Forelimb muscle (tissue), 1 donor: Measurements from ENCODE around the gene BPIFA2. TPM values are rescaled to one million over a fixed set of nuclear protein-coding genes. Genes with fewer than 3 reads are reported as not detected.
A peak's percentile ranks its signal among the peaks of the same experiment; 100 is the strongest.

Source experiments
- DNase-seq: peaks from one replicate; pipeline ENCODE4 v3.0.0-alpha.2; 2013; ENCODE audit warnings: low read depth
- polyA plus RNA-seq: library from polyadenylated mRNA; unstranded; fragments of 120-200 nt; gene quantifications from one replicate; pipeline ENCODE4 v1.2.1, GENCODE V29; 2013; ENCODE audit not compliant: insufficient read length

The BPIFA2 gene
- polyA plus RNA-seq, 1 donor = not detected

DNA sequence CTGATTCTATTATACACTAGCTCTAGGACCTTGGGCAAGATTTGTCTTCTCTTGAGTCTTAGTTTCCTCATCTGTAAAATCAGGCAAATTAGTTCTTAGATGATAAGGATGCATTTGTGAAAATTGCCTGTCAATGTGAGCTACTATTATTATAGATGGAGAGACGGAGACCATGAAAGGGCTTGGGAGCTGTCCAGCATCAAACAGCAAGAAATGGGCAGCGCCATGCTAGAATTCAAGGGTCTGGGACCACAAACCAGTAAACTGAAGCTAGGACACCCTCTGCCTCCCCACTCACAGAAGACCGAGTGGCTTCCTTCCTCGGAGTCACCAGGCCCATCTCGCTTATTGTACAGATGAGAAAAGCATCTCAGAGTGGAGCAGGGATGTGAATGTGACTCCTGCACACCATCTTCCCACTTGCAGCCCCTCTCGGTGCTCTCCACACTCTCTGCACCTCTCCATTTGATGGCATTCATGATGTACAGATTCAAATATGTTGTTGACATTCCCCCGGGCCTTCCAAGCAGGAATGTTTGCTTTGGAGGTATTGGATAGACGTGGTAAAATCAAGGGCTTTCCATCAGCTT, 25.0 kb downstream of the BPIFA2 start:
- no peak for DNase-seq

DNA sequence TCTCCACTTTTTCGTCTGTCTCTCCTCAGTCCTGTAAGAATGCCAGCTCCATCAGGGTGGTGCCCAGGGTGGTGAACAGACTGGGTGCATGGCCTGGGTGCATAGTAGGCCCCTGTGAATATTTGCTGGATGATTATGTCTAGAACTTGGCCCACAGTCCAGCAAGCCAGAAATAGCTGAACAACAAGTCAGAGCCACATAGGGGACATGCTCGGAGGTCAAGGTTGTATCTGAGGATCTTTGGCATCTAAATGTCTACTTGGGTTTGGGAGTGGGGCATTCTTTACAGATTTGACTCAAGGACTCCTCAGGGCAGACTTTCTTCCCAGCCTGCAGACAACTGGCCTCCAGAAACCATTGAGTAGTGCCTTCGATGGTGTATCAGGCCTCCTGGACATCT, 31.1 kb downstream of the BPIFA2 start:
- no peak for DNase-seq

DNA sequence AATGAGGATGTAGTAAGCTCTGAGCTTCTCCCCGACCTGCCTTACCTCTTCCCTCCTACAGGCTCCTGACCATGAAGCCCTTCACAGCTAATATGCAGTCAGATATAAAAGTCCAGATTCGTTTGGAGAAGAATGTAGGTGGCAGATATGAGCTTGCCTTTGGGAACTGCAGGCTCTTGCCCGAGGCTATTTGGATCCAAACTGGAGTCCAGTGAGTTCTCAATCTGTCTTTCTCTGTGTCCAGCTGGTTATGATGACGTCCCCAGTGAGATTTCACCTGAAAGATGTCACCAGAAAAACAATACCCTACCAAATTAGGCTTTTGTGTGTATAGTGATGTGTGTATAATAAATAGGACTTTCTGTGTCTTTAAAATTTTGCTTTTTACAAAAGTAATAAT, 34.5 kb downstream of the BPIFA2 start:
- DNase-seq = no peak

DNA sequence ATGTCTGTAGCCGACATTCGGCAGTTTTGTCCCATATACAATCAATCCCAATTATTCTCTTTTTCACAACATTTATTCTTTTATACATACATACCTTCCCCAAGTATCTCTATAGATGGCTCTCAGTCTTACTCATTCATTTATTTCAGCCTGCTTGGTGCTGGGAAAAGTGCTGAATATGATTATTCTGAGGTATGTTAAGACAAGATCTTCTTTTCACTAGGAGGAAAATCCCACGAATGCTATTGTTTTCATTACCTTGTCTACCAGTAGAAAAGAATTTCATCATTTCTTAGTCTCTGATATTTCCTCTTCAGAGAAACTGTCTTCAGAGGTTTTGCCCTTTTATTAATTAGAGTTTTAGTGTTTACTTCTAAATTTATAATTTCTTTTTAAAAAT, 35.5 kb downstream of the BPIFA2 start:
- no peak for DNase-seq

DNA sequence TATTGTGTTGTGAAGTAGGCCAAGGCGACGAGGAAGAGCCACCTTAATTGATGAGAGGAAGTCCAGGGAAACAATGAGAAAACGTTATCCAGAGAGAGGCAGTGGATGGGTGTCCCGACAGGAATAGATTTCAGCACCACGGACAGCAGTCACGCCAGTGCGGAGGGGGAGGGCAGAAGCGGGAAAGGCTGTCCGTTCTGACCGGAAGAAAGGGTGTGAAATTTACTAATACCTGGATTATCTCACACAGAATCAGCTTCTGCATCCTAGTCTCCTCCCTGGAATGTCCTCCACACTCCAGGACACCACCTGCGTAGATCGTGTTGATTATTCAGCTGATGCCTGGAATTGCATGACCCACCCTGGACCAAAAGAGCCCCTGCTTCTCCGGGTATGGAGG, 41.8 kb downstream of the BPIFA2 start:
- DNase-seq = peak; percentile 62

DNA sequence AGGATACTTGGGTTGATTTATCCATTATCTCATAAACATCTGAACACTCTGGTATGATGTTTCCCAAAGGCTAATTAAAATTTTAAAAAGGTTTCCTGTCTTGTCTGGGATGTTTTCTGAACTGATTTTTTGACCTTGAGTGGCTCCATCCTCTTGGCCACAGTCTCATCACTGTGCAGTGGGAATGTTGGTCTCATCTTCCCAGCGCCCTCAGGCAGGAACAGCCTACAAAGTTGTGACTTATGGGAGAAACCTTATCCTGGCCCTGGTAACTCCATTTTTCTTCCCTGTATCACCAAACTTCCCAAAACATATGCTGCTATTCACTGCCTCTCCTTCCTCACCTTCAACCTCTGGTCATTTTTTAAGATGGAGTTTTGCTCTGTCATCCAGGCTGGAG, 42.4 kb downstream of the BPIFA2 start:
- no peak for DNase-seq

DNA sequence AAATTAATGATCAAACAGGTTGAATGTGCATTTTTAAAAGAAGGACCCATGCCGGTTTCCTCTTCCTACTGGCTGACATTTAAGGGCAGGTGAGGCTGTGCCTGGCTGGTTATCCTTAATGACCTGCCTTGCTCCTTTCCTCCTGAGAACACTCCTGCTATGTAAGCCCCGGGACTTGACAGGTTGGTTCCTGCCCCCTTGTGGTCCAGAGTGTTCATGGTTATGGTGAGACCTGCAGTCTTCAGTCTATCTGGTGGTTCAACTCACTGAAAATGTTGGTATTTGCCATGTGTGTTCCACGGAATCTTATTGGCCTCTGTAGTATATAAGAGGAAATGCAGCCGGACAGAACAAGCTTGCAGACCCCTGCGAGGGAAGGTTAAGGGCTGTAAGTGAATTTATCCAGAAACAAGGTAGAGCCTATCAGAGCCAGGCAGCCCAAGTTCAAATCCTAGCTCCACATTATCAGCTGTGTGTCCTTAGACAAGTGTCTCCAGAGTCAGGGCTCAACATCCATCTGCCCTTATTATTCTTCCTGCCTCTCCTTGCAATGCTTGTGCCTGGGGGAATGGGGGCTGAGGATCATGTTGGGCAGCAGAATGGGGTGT, 44.0 kb downstream of the BPIFA2 start:
- no peak for DNase-seq

DNA sequence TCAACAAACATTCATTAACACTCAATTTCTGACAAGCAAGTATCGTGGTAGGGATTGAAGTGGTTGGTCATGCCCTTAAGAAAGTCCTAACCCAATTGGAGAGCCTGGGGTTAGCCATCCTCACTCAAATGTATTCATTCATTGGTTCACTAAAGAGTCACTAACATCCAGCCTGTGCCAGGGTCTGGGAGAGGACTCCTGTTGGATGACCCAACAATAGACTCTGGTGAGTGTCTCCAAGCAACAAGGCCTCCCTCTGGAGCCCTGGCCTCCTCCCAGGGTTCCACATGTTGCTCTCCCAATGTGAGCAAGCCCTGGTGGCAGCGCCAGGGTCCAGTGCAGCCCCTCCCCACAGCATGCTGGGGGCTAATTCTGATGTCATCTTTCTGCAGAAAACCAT, 49.1 kb downstream of the BPIFA2 start, which contains the start of gene BPIFA3:
BPIFA3 (plus strand) TSS at position 301 of the 400 bp plus-strand sequence. CDS start 185 bp downstream, outside the sequence.
- no peak for DNase-seq

DNA sequence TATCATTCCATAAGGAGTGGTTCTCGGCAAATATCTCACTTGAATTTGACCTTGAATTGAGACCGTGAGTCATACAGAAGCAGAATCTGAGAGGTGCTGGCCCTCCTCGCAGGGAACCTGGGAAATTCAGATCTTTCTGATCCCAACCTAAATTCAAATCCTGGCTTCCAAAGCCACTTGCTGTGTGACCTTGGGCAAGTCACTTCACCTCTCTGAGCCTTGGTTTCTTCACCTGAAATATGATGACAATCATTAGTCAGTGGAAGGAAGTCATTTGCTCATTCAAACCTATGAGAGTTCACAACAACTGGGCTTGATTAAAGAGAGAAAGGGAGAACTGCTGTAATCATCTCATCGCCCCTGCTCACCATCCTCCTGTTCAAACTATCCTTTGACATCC, 56.4 kb downstream of the BPIFA2 start:
- no peak for DNase-seq

DNA sequence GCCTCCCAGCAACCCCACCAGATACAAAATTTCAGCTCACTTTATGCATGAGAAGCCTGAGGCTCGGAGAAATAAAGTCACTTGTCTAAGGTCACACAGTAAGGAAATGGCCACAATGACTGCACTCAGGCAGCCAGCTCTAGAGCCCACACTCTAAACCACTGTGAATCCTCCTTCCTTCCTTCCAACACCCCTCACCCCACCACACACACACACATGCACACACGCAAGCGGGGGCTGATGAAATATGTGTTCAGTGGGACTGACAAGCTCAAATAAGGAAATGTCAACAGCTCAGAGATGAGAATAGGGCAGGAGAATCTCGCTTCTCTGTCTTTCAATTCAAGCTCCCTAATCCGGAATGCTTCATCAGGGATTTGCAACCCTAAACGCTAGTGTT, 61.9 kb downstream of the BPIFA2 start:
- DNase-seq = no peak

Other genes starting within 250 kb of the BPIFA2 start
- not detected for gene SUN5, start 163.7 kb upstream of the BPIFA2 start, polyA plus RNA-seq
- not detected for gene BPIFB2, start 160.5 kb upstream of the BPIFA2 start, polyA plus RNA-seq
- not detected for gene BPIFB6, start 136.5 kb upstream of the BPIFA2 start, polyA plus RNA-seq
- gene BPIFB3, start 114.3 kb upstream of the BPIFA2 start, polyA plus RNA-seq = not detected
- 0.29 TPM for gene BPIFB4, start 88.5 kb upstream of the BPIFA2 start, polyA plus RNA-seq
- gene BPIFA3, start 49.2 kb downstream of the BPIFA2 start, polyA plus RNA-seq = not detected
- not detected for gene BPIFA1, start 67.8 kb downstream of the BPIFA2 start, polyA plus RNA-seq
- not detected for gene BPIFB1, start 115.1 kb downstream of the BPIFA2 start, polyA plus RNA-seq
- gene CDK5RAP1, start 233.4 kb downstream of the BPIFA2 start, polyA plus RNA-seq = 23.0 TPM